H1 (cell line): ENCODE measurements around the gene MYO9A.

Experiments used
- ATF3 ChIP-seq: IDR thresholded peaks from 2 replicates; pipeline ENCODE4 v1.6.1; 2011; ENCODE audit warnings: low read depth, mild to moderate bottlenecking, low read length; ENCODE audit not compliant: insufficient read depth
- CHD2 ChIP-seq: IDR thresholded peaks from 2 replicates; pipeline ENCODE4 v1.6.1; 2012; ENCODE audit warnings: low read length, improper control_type of control experiment
- GTF2F1 ChIP-seq: IDR thresholded peaks from 2 replicates; pipeline ENCODE4 v1.6.1; 2012; ENCODE audit warnings: low read depth, low read length, improper control_type of control experiment, borderline replicate concordance
- KDM1A ChIP-seq: fragments of 200-600, 300-600 bp; sonication (generic); IDR thresholded peaks from 2 replicates; pipeline ENCODE4 v1.7.1; 2016; ENCODE audit warnings: mild to moderate bottlenecking, low read length, borderline replicate concordance
- POLR2A ChIP-seq, 2 experiments: IDR thresholded peaks; 1 replicate in 1 of 2; 2 replicates in 1 of 2; pipeline ENCODE4 v1.6.1; 2011; ENCODE audit warnings: low read depth in 2 of 2, low read length in 2 of 2, mild to moderate bottlenecking in 2 of 2; ENCODE audit errors: control extremely low read depth in 1 of 2
- RFX5 ChIP-seq: IDR thresholded peaks from 2 replicates; pipeline ENCODE4 v1.6.1; 2011; ENCODE audit warnings: low read depth, low read length, improper control_type of control experiment, borderline replicate concordance
- TEAD4 ChIP-seq: IDR thresholded peaks from 2 replicates; pipeline ENCODE4 v1.6.1; 2012; ENCODE audit warnings: low read depth, low read length, inconsistent platforms, mixed read lengths
- USF2 ChIP-seq: IDR thresholded peaks from 2 replicates; pipeline ENCODE4 v1.6.1; 2011; ENCODE audit warnings: low read length, improper control_type of control experiment
- TF ChIP-seq, protein P1 (sequence below), 3 experiments: IDR thresholded peaks; 1 replicate in 2 of 3; 2 replicates in 1 of 3; pipeline versions ENCODE4 v1.5.1 to v1.6.1; 2011; ENCODE audit warnings: low read length in 3 of 3, mild to moderate bottlenecking in 3 of 3, inconsistent platforms in 2 of 3, low read depth in 1 of 3, moderate library complexity in 1 of 3; ENCODE audit not compliant: insufficient read depth in 1 of 3; ENCODE audit errors: control extremely low read depth in 1 of 3
- TF ChIP-seq, protein P2 (sequence below): IDR thresholded peaks from 2 replicates; pipeline ENCODE4 v1.6.1; 2012; ENCODE audit warnings: low read length, inconsistent platforms

- TF ChIP-seq POLR2A (IDR thresholded peaks at IDR 0.05; ENCODE audit: control extremely low read depth in 1 of 2, low read depth in 2 of 2, low read length in 2 of 2) (no peak), KDM1A (no peak), RFX5 (no peak), ATF3 (no peak), TEAD4 (no peak), GTF2F1 (no peak), CHD2 (no peak), USF2 (no peak)
- TF ChIP-seq, protein P1, sequence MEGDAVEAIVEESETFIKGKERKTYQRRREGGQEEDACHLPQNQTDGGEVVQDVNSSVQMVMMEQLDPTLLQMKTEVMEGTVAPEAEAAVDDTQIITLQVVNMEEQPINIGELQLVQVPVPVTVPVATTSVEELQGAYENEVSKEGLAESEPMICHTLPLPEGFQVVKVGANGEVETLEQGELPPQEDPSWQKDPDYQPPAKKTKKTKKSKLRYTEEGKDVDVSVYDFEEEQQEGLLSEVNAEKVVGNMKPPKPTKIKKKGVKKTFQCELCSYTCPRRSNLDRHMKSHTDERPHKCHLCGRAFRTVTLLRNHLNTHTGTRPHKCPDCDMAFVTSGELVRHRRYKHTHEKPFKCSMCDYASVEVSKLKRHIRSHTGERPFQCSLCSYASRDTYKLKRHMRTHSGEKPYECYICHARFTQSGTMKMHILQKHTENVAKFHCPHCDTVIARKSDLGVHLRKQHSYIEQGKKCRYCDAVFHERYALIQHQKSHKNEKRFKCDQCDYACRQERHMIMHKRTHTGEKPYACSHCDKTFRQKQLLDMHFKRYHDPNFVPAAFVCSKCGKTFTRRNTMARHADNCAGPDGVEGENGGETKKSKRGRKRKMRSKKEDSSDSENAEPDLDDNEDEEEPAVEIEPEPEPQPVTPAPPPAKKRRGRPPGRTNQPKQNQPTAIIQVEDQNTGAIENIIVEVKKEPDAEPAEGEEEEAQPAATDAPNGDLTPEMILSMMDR (IDR thresholded peaks at IDR 0.05; ENCODE audit: control extremely low read depth in 1 of 3, insufficient read depth in 1 of 3, low read depth in 1 of 3, low read length in 3 of 3): no peak
- TF ChIP-seq, protein P2, sequence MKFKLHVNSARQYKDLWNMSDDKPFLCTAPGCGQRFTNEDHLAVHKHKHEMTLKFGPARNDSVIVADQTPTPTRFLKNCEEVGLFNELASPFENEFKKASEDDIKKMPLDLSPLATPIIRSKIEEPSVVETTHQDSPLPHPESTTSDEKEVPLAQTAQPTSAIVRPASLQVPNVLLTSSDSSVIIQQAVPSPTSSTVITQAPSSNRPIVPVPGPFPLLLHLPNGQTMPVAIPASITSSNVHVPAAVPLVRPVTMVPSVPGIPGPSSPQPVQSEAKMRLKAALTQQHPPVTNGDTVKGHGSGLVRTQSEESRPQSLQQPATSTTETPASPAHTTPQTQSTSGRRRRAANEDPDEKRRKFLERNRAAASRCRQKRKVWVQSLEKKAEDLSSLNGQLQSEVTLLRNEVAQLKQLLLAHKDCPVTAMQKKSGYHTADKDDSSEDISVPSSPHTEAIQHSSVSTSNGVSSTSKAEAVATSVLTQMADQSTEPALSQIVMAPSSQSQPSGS: no peak
Measured at GRCh38 chr15:71889385-71889784, 228.6 kb downstream of the MYO9A start.
